ENCODE results near the gene CRYM. TPM values are rescaled to one million over a fixed set of nuclear protein-coding genes. Genes with fewer than 3 reads are reported as not detected.

CRYM gene
- total RNA-seq: not detected in 2 replicates

GRCh38 chr16:21277927-21278706, at the start of gene CRYM:
TSS of gene CRYM (minus strand) at chr16:21278290. CDS start at chr16:21278251, 39 bp downstream.

GRCh38 chr16:21233521-21234150, 44.5 kb downstream of the CRYM start, which contains the start of gene ANKS4B:
TSS of gene ANKS4B (plus strand) at chr16:21233699. CDS start at chr16:21233738, 39 bp downstream.

GRCh38 chr16:21211486-21211885, 66.6 kb downstream of the CRYM start, which contains the start of gene ZP2:
TSS of gene ZP2 (minus strand) at chr16:21211574. CDS start at chr16:21211547, 27 bp downstream.

Other genes with a start within 250 kb of the CRYM start
- 0.11 TPM in 1 of 2 replicates, not detected in the other for gene DNAH3, start 127.4 kb downstream of the CRYM start, total RNA-seq
- 68.2 and 124 TPM in 2 replicates for gene LDAF1, start 119.6 kb downstream of the CRYM start, total RNA-seq
- gene ZP2, start 66.7 kb downstream of the CRYM start, total RNA-seq: not detected in 2 replicates
- gene ANKS4B, start 44.6 kb downstream of the CRYM start, total RNA-seq: not detected in 2 replicates

Measured in placental epithelial cell (primary cell).